GM23338 (cell line): ENCODE data around the gene DRC7. TPM values are rescaled to one million over a fixed set of nuclear protein-coding genes. Genes with fewer than 3 reads are reported as not detected.

ENCODE experiments used
- ATAC-seq: fragments of 200-7000 bp; cut with Tn5 transposase; 3 replicates; pipeline ENCODE4 v1.9.1; 2020
- DNase-seq: peaks from one replicate; pipeline ENCODE4 v3.0.0-alpha.2; 2015; ENCODE audit warnings: low spot score
- H2AFZ ChIP-seq: fragments of 200-600 bp; sonication (generic); 2 replicates; pipeline ENCODE4 v1.8.0; 2016; ENCODE audit warnings: antibody characterized with exemption, mild to moderate bottlenecking, moderate library complexity
- H3F3A ChIP-seq: fragments of 200-600 bp; sonication (generic); replicated peaks from 2 replicates; pipeline ENCODE4 v1.8.0; 2017; ENCODE audit warnings: antibody characterized with exemption, mixed run types, low read depth
- H3K27ac ChIP-seq: fragments of 200-600 bp; sonication (generic); 2 replicates; pipeline ENCODE4 v1.6.1; 2016; ENCODE audit warnings: low read depth
- H3K27me3 ChIP-seq: fragments of 200-600 bp; sonication (generic); 2 replicates; pipeline ENCODE4 v1.8.0; 2016; ENCODE audit warnings: mild to moderate bottlenecking, mixed run types, moderate library complexity; ENCODE audit not compliant: insufficient read depth
- H3K36me3 ChIP-seq: fragments of 200-600 bp; sonication (generic); 2 replicates; pipeline ENCODE4 v1.8.0; 2016; ENCODE audit warnings: mild to moderate bottlenecking; ENCODE audit not compliant: insufficient read depth
- H3K4me1 ChIP-seq: fragments of 200-600 bp; sonication (generic); 2 replicates; pipeline ENCODE4 v1.8.0; 2016; ENCODE audit warnings: mild to moderate bottlenecking, moderate library complexity; ENCODE audit not compliant: insufficient read depth
- H3K4me2 ChIP-seq: fragments of 200-600 bp; sonication (generic); 2 replicates; pipeline ENCODE4 v1.7.1; 2017; ENCODE audit warnings: mixed run types
- H3K4me3 ChIP-seq: fragments of 200-600 bp; sonication (generic); 2 replicates; pipeline ENCODE4 v1.6.1; 2016; ENCODE audit warnings: mixed run types
- H3K79me2 ChIP-seq: fragments of 200-600 bp; sonication (generic); replicated peaks from 2 replicates; pipeline ENCODE4 v1.8.0; 2017; ENCODE audit warnings: mild to moderate bottlenecking; ENCODE audit not compliant: insufficient read depth
- H3K9me2 ChIP-seq: fragments of 200-600 bp; sonication (generic); 2 replicates; pipeline ENCODE4 v1.8.0; 2017; ENCODE audit not compliant: insufficient read depth
- H4K20me1 ChIP-seq: fragments of 200-600 bp; sonication (generic); replicated peaks from 2 replicates; pipeline ENCODE4 v1.8.0; 2017; ENCODE audit warnings: mild to moderate bottlenecking; ENCODE audit not compliant: insufficient read depth
- H3K27ac Mint-ChIP-seq: 2 replicates; pipeline ENCODE4 v1.8.0; 2020; ENCODE audit warnings: inconsistent platforms, mild to moderate bottlenecking, moderate library complexity, mixed read lengths
- H3K27me3 Mint-ChIP-seq: 3 replicates; pipeline ENCODE4 v1.8.0; 2022; ENCODE audit warnings: low read depth, mild to moderate bottlenecking, moderate library complexity, mixed read lengths, inconsistent platforms; ENCODE audit not compliant: insufficient read depth, poor library complexity
- H3K36me3 Mint-ChIP-seq: 3 replicates; pipeline ENCODE4 v1.8.0; 2021; ENCODE audit warnings: low read depth, mild to moderate bottlenecking, inconsistent platforms, moderate library complexity, mixed read lengths
- H3K4me1 Mint-ChIP-seq: 3 replicates; pipeline ENCODE4 v1.8.0; 2020; ENCODE audit warnings: mild to moderate bottlenecking, inconsistent platforms, mixed read lengths
- H3K4me3 Mint-ChIP-seq: 3 replicates; pipeline ENCODE4 v1.8.0; 2021; ENCODE audit warnings: moderate library complexity, mild to moderate bottlenecking, inconsistent platforms, mixed read lengths
- H3K9me3 Mint-ChIP-seq: 3 replicates; pipeline ENCODE4 v1.8.0; 2020; ENCODE audit warnings: moderate library complexity, mild to moderate bottlenecking, inconsistent platforms, mixed read lengths
- EZH2phosphoT487 ChIP-seq: fragments of 200-600 bp; sonication (generic); IDR thresholded peaks from one replicate; pipeline ENCODE4 v1.8.1; 2018; ENCODE audit warnings: antibody characterized with exemption; ENCODE audit not compliant: unreplicated experiment
- JUNB ChIP-seq: IDR thresholded peaks from one replicate; pipeline ENCODE4 v1.6.1; 2016; ENCODE audit warnings: antibody characterized with exemption; ENCODE audit not compliant: unreplicated experiment
- NANOG ChIP-seq: IDR thresholded peaks from 2 replicates; pipeline ENCODE4 v1.6.1; 2016; ENCODE audit warnings: antibody characterized with exemption, borderline replicate concordance
- POLR2AphosphoS5 ChIP-seq: IDR thresholded peaks from 2 replicates; pipeline ENCODE4 v1.6.1; 2016; ENCODE audit warnings: antibody characterized with exemption, low read depth
- ZNF114 ChIP-seq: fragments of 250-450 bp; sonication (Bioruptor Pico); IDR thresholded peaks from 2 replicates; pipeline ENCODE4 v1.5.0; 2020; ENCODE audit warnings: mild to moderate bottlenecking, moderate library complexity
- polyA plus RNA-seq: library from polyadenylated mRNA; unstranded; fragments of >200 nt; fragmentation: Nextera tagmentation; extraction: Ambion mirVana; gene quantifications from 2 replicates; pipeline ENCODE4 v1.2.1, GENCODE V29; 2016
- total RNA-seq: library from RNA; depleted of rRNA; stranded (reverse); fragments of >200 nt; shearing (Covaris generic); gene quantifications from 2 replicates; pipeline ENCODE4 v1.2.3, GENCODE V29; 2014
- TF ChIP-seq, protein P1 (sequence below): IDR thresholded peaks from one replicate; pipeline ENCODE4 v1.6.1; 2018; ENCODE audit warnings: antibody characterized with exemption; ENCODE audit not compliant: unreplicated experiment
- TF ChIP-seq, protein P2 (sequence below), 2 experiments: fragments of 200-600 bp in 1 of 2; sonication (generic) in 1 of 2; conservative IDR thresholded peaks; 2 replicates each; pipeline versions ENCODE4 v1.5.1 to v1.6.1; 2016 to 2017; ENCODE audit warnings: antibody characterized with exemption in 2 of 2, low read depth in 2 of 2, mild to moderate bottlenecking in 2 of 2, moderate library complexity in 1 of 2

Gene DRC7
- total and polyA plus RNA-seq, 2 experiments from 2014 or later: not detected

DNA sequence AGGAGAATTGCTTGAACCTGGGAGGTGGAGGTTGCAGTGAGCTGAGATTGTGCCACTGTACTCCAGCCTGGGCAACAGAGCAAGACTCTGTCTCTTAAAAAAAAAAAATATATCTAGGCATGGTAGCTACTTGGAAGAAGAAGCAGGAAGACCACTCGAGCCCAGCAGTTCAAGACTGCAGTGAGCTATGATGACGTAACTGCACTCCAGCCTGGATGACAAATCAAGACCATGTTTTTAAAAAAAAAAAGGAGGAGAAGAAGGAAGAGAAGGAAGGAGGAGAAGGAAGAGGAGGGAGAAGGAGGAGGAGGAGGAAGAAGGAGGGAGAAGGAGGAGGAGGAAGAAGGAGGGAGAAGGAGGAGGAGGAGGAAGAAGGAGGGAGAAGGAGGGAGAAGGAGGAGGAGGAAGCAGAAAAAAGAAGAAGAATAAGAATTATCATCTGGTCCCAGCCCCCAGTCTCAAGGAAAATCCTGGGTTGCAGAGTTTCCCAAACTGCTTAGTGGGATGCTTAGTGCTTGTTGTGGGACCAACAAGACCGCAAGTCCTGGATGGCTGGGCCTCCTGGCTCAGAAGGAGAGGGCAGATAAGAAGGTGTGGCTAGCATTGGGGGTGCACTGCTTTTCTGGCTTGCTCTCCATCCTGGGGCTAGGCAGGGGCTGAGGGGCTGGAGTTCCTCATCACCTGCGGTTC, 3.7 kb upstream of the DRC7 start:
- no peaks in the 10 kb centered on the region for H3K79me2 ChIP-seq
- Mint-ChIP-seq H3K27me3 (peaks cover 6% of the 10 kb centered on the region), H3K4me3 (no peak overlapping the region), H3K27ac (no peak overlapping the region), H3K4me1 (peaks cover 15% of the 10 kb centered on the region), H3K36me3 (no peaks in the 10 kb centered on the region), H3K9me3 (no peaks in the 10 kb centered on the region)
- no peaks in the 10 kb centered on the region for H3K9me2 ChIP-seq
- no peak overlapping the region for H3K27ac ChIP-seq
- no peaks in the 10 kb centered on the region for H3K27me3 ChIP-seq
- no peak overlapping the region for H3K4me2 ChIP-seq
- no peaks in the 10 kb centered on the region for H3K36me3 ChIP-seq
- no peaks in the 10 kb centered on the region for H3F3A ChIP-seq
- DNase-seq: no peak
- no peaks in the 10 kb centered on the region for H3K4me1 ChIP-seq
- ATAC-seq: no peak
- H3K4me3 ChIP-seq: no peak overlapping the region
- TF ChIP-seq, protein P1, sequence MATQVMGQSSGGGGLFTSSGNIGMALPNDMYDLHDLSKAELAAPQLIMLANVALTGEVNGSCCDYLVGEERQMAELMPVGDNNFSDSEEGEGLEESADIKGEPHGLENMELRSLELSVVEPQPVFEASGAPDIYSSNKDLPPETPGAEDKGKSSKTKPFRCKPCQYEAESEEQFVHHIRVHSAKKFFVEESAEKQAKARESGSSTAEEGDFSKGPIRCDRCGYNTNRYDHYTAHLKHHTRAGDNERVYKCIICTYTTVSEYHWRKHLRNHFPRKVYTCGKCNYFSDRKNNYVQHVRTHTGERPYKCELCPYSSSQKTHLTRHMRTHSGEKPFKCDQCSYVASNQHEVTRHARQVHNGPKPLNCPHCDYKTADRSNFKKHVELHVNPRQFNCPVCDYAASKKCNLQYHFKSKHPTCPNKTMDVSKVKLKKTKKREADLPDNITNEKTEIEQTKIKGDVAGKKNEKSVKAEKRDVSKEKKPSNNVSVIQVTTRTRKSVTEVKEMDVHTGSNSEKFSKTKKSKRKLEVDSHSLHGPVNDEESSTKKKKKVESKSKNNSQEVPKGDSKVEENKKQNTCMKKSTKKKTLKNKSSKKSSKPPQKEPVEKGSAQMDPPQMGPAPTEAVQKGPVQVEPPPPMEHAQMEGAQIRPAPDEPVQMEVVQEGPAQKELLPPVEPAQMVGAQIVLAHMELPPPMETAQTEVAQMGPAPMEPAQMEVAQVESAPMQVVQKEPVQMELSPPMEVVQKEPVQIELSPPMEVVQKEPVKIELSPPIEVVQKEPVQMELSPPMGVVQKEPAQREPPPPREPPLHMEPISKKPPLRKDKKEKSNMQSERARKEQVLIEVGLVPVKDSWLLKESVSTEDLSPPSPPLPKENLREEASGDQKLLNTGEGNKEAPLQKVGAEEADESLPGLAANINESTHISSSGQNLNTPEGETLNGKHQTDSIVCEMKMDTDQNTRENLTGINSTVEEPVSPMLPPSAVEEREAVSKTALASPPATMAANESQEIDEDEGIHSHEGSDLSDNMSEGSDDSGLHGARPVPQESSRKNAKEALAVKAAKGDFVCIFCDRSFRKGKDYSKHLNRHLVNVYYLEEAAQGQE: no peak
- TF ChIP-seq NANOG (no peak), EZH2phosphoT487 (no peak), POLR2AphosphoS5 (no peak), ZNF114 (CRISPR knock-in tag) (no peak)
- TF ChIP-seq, protein P2, sequence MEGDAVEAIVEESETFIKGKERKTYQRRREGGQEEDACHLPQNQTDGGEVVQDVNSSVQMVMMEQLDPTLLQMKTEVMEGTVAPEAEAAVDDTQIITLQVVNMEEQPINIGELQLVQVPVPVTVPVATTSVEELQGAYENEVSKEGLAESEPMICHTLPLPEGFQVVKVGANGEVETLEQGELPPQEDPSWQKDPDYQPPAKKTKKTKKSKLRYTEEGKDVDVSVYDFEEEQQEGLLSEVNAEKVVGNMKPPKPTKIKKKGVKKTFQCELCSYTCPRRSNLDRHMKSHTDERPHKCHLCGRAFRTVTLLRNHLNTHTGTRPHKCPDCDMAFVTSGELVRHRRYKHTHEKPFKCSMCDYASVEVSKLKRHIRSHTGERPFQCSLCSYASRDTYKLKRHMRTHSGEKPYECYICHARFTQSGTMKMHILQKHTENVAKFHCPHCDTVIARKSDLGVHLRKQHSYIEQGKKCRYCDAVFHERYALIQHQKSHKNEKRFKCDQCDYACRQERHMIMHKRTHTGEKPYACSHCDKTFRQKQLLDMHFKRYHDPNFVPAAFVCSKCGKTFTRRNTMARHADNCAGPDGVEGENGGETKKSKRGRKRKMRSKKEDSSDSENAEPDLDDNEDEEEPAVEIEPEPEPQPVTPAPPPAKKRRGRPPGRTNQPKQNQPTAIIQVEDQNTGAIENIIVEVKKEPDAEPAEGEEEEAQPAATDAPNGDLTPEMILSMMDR (conservative IDR thresholded peaks at IDR 0.05; ENCODE audit: low read depth in 2 of 2): no peak
- no peak overlapping the region for H2AFZ ChIP-seq
- H4K20me1 ChIP-seq: no peaks in the 10 kb centered on the region

GRCh38 chr16:57692636-57693035, 2.0 kb upstream of the DRC7 start:
- no peak for ATAC-seq
- Histone ChIP-seq H3K36me3 (no peaks in the 10 kb centered on the region), H3K27me3 (no peaks in the 10 kb centered on the region), H3K9me2 (no peaks in the 10 kb centered on the region), H3K79me2 (no peaks in the 10 kb centered on the region), H3F3A (no peaks in the 10 kb centered on the region), H3K27ac (no peak overlapping the region), H3K4me1 (no peaks in the 10 kb centered on the region), H4K20me1 (no peaks in the 10 kb centered on the region), H3K4me2 (no peak overlapping the region), H3K4me3 (no peak overlapping the region), H2AFZ (no peak overlapping the region)
- peaks cover 6% of the 10 kb centered on the region for H3K27me3 Mint-ChIP-seq
- H3K9me3 Mint-ChIP-seq: no peaks in the 10 kb centered on the region
- TF ChIP-seq POLR2AphosphoS5 (no peak), JUNB (no peak)
- no peak overlapping the region for H3K4me3 Mint-ChIP-seq
- no peaks in the 10 kb centered on the region for H3K36me3 Mint-ChIP-seq
- DNase-seq: no peak
- H3K4me1 Mint-ChIP-seq: peaks cover 15% of the 10 kb centered on the region
- H3K27ac Mint-ChIP-seq: no peak overlapping the region
